ENCODE measurements around the gene LRP2. TPM values are rescaled to one million over a fixed set of nuclear protein-coding genes. Genes with fewer than 3 reads are reported as not detected.

LRP2 gene
- total and polyA plus RNA-seq, 10 of the 15 experiments (the other 5 are each of a cell fraction or from before 2014, with no cell fraction given) = 0.01 to 0.19 (median 0.06) TPM; not detected in 5

DNA sequence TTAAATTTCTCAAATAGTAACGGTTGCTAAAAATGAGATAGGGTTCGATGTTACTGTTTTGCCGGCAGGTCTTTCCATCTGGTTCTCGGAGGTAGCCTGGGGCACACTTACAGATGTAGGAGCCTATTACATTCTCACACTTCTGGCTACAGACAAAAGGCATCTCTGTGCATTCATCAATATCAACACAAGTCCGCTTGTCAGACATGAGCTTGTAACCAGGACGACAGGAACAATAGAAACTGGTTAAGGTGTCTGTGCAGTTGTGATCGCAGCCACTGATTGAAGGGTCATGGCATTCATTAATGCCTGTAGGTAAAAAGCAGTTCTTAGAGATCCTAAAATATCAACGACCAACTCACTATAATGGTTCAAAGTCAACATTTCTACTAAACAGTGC, 176.6 kb downstream of the LRP2 start:
- H3K9ac ChIP-seq (ENCODE audit: control insufficient read depth, insufficient read depth, low read length) = no peak overlapping the region
- ChIA-PET CTCF (no interaction called here), SMC1A (ENCODE audit: uncharacterized antibody, unreplicated experiment) (interaction anchor here (1.4 kb wide), 1 partner anchor 26 kb away, joined by 3 read pairs; no protein-coding TSS in a partner anchor), POLR2A (no interaction called here), RAD21 (ENCODE audit: unreplicated experiment) (no interaction called here)
- intact Hi-C loops (cut with micrococcal nuclease; ENCODE audit: unreplicated experiment) (no loop called here), in situ Hi-C loops (cut with MboI) (no loop called here)
- no peak overlapping the region for H2AFZ ChIP-seq (ENCODE audit: control insufficient read depth, low read depth, low read length)
- no peak overlapping the region for H3K4me2 ChIP-seq (ENCODE audit: control insufficient read depth, insufficient read depth)
- FAIRE-seq (no peak), DNase-seq (ENCODE audit: low read depth, low spot score) (no peak), ATAC-seq (no peak)
- H4K20me1 ChIP-seq (ENCODE audit: control insufficient read depth, insufficient read depth) = no peaks in the 10 kb centered on the region
- no peak overlapping the region for H3K4me3 ChIP-seq
- H3K4me1 ChIP-seq (ENCODE audit: control insufficient read depth, insufficient read depth, low read length) = no peaks in the 10 kb centered on the region
- BruUV-seq (replicated peaks) = no TSS peak
- H3K27me3 ChIP-seq (replicated peaks in 1 of 2; ENCODE audit: control insufficient read depth in 2 of 2, insufficient read depth in 2 of 2, low read length in 1 of 2) = peaks cover 2% of the 10 kb centered on the region in 2 experiments; a peak in 1 of 4 replicates
- H3K9me3 ChIP-seq (replicated peaks; ENCODE audit: control insufficient read depth, insufficient read depth, low read length) = no peaks in the 10 kb centered on the region
- WGBS (ENCODE audit: insufficient coverage, insufficient replicate concordance, low lambda C conversion rate, missing lambda C conversion rate) = 40% methylated on average over 8 of the region's 8 CpGs
- no peaks in the 10 kb centered on the region for H3K36me3 ChIP-seq (ENCODE audit: control insufficient read depth in 2 of 2, insufficient read depth in 2 of 2, low read length in 1 of 2)
- TF ChIP-seq, protein P1, sequence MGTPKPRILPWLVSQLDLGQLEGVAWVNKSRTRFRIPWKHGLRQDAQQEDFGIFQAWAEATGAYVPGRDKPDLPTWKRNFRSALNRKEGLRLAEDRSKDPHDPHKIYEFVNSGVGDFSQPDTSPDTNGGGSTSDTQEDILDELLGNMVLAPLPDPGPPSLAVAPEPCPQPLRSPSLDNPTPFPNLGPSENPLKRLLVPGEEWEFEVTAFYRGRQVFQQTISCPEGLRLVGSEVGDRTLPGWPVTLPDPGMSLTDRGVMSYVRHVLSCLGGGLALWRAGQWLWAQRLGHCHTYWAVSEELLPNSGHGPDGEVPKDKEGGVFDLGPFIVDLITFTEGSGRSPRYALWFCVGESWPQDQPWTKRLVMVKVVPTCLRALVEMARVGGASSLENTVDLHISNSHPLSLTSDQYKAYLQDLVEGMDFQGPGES (IDR thresholded peaks at IDR 0.05) = no peak
- no peak for TF ChIP-seq SRF (IDR thresholded peaks at IDR 0.05; ENCODE audit: low read depth in 2 of 2, low read length in 2 of 2)
- TF ChIP-seq BHLHE40 (IDR thresholded peaks at IDR 0.05; ENCODE audit: borderline replicate concordance in 1 of 2, low read depth in 2 of 2, low read length in 1 of 2) = no peak
- no peak for TF ChIP-seq BCL11A (IDR thresholded peaks at IDR 0.05; ENCODE audit: low read depth, low read length)
- TF ChIP-seq NR2C2 (IDR thresholded peaks at IDR 0.05; ENCODE audit: borderline replicate concordance, control insufficient read depth, insufficient read length, low read depth) = no peak
- no peak for TF ChIP-seq KAT2A (conservative IDR thresholded peaks at IDR 0.05; ENCODE audit: control insufficient read depth, low read depth, low read length)
- TF ChIP-seq EZH2 (IDR thresholded peaks at IDR 0.05; ENCODE audit: borderline replicate concordance, control insufficient read depth, low read depth, low read length) = no peak
- TF ChIP-seq, protein P2, sequence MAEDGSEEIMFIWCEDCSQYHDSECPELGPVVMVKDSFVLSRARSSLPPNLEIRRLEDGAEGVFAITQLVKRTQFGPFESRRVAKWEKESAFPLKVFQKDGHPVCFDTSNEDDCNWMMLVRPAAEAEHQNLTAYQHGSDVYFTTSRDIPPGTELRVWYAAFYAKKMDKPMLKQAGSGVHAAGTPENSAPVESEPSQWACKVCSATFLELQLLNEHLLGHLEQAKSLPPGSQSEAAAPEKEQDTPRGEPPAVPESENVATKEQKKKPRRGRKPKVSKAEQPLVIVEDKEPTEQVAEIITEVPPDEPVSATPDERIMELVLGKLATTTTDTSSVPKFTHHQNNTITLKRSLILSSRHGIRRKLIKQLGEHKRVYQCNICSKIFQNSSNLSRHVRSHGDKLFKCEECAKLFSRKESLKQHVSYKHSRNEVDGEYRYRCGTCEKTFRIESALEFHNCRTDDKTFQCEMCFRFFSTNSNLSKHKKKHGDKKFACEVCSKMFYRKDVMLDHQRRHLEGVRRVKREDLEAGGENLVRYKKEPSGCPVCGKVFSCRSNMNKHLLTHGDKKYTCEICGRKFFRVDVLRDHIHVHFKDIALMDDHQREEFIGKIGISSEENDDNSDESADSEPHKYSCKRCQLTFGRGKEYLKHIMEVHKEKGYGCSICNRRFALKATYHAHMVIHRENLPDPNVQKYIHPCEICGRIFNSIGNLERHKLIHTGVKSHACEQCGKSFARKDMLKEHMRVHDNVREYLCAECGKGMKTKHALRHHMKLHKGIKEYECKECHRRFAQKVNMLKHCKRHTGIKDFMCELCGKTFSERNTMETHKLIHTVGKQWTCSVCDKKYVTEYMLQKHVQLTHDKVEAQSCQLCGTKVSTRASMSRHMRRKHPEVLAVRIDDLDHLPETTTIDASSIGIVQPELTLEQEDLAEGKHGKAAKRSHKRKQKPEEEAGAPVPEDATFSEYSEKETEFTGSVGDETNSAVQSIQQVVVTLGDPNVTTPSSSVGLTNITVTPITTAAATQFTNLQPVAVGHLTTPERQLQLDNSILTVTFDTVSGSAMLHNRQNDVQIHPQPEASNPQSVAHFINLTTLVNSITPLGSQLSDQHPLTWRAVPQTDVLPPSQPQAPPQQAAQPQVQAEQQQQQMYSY (CRISPR knock-in tag; IDR thresholded peaks at IDR 0.05) = no peak
- no peak for TF ChIP-seq JUND (IDR thresholded peaks at IDR 0.05; ENCODE audit: low read depth, low read length)
- no peak for TF ChIP-seq CBX5 (IDR thresholded peaks at IDR 0.05; ENCODE audit: low read depth)
- no peak for TF ChIP-seq SMC3 (IDR thresholded peaks at IDR 0.05; ENCODE audit: borderline replicate concordance, low read length)
- TF ChIP-seq, protein P3, sequence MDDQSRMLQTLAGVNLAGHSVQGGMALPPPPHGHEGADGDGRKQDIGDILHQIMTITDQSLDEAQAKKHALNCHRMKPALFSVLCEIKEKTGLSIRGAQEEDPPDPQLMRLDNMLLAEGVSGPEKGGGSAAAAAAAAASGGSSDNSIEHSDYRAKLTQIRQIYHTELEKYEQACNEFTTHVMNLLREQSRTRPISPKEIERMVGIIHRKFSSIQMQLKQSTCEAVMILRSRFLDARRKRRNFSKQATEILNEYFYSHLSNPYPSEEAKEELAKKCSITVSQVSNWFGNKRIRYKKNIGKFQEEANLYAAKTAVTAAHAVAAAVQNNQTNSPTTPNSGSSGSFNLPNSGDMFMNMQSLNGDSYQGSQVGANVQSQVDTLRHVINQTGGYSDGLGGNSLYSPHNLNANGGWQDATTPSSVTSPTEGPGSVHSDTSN (IDR thresholded peaks at IDR 0.05; ENCODE audit: insufficient replicate concordance, low read depth, low read length) = no peak
- TF ChIP-seq NFXL1 (IDR thresholded peaks at IDR 0.05; ENCODE audit: borderline replicate concordance) = no peak
- TF ChIP-seq FOS (IDR thresholded peaks at IDR 0.05; ENCODE audit: borderline replicate concordance, extremely low read depth, insufficient read length) = no peak
- TF ChIP-seq MXI1 (IDR thresholded peaks at IDR 0.05; ENCODE audit: low read depth, low read length) = no peak
- TF ChIP-seq TCF7 (IDR thresholded peaks at IDR 0.05; ENCODE audit: borderline replicate concordance) = no peak
- no peak for TF ChIP-seq STAT1 (conservative IDR thresholded peaks at IDR 0.05)
- no peaks in the 10 kb centered on the region for H3K79me2 ChIP-seq (ENCODE audit: control insufficient read depth, insufficient read depth, low read length)
- no peak overlapping the region for H3K27ac ChIP-seq (ENCODE audit: control insufficient read depth, insufficient read depth)

All from GM12878 (cell line).